D341Med (cell line): ENCODE data around the gene OR52A1.

Source experiments
- DNase-seq: peaks from one replicate; pipeline ENCODE4 v3.0.0; 2012; ENCODE audit warnings: low spot score

Gene OR52A1

GRCh38 chr11:5131584-5132335 is 22.8 kb downstream of the OR52A1 start:
- no peak for DNase-seq

GRCh38 chr11:5129457-5129877 is 25.1 kb downstream of the OR52A1 start:
- DNase-seq: no peak

GRCh38 chr11:5124891-5125620 is 29.5 kb downstream of the OR52A1 start:
- DNase-seq: no peak

GRCh38 chr11:5123802-5124521 is 30.6 kb downstream of the OR52A1 start:
- DNase-seq: peak; percentile 36

GRCh38 chr11:5118893-5119292 is 35.7 kb downstream of the OR52A1 start:
- DNase-seq: no peak

- no peak for DNase-seq
Measured at GRCh38 chr11:5117588-5117987, 37.0 kb downstream of the OR52A1 start.

GRCh38 chr11:5115339-5115738 is 39.2 kb downstream of the OR52A1 start:
- DNase-seq: no peak

- no peak for DNase-seq
Measured at GRCh38 chr11:5107285-5107684, 47.3 kb downstream of the OR52A1 start.

GRCh38 chr11:5103066-5103465 is 51.5 kb downstream of the OR52A1 start:
- no peak for DNase-seq

GRCh38 chr11:5102246-5102645 is 52.3 kb downstream of the OR52A1 start:
- DNase-seq: no peak

GRCh38 chr11:5096011-5096410 is 58.5 kb downstream of the OR52A1 start:
- DNase-seq: no peak
